Upper lobe of right lung (tissue), 1 donor: ENCODE measurements around the gene TMEM106A. TPM values are rescaled to one million over a fixed set of nuclear protein-coding genes. Genes with fewer than 3 reads are reported as not detected.

ENCODE experiments used
- ATAC-seq: fragments of 200-7000 bp; cut with Tn5 transposase; one replicate; pipeline ENCODE4 v1.9.1; 2020; ENCODE audit warnings: mild to moderate bottlenecking, moderate library complexity
- DNase-seq: peaks from one replicate; pipeline ENCODE4 v3.0.0-alpha.2; 2020
- H3K27ac ChIP-seq: fragments of 200-600 bp; one replicate; pipeline ENCODE4 v1.8.0; 2022
- H3K27me3 ChIP-seq: fragments of 200-600 bp; one replicate; pipeline ENCODE4 v1.8.0; 2022; ENCODE audit warnings: mild to moderate bottlenecking
- H3K36me3 ChIP-seq: fragments of 200-600 bp; one replicate; pipeline ENCODE4 v1.8.0; 2022
- H3K4me1 ChIP-seq: fragments of 200-600 bp; one replicate; pipeline ENCODE4 v1.8.0; 2022
- H3K4me3 ChIP-seq: fragments of 200-600 bp; one replicate; pipeline ENCODE4 v1.8.0; 2022; ENCODE audit warnings: mild to moderate bottlenecking
- H3K9me3 ChIP-seq: fragments of 200-600 bp; one replicate; pipeline ENCODE4 v1.8.0; 2022
- intact Hi-C: fragments of 100-400 bp; cut with DNase I; formaldehyde crosslinking; loops from one replicate; pipeline ENCODE4 v1.11.0; 2022
- total RNA-seq: library from RNA; stranded (reverse); fragmentation: NEBNext Ultra II Directional; extraction: Animal tissue kit (Norgen Biotek cat#: 25700); gene quantifications from one replicate; pipeline ENCODE4 v1.2.1, GENCODE V29; 2021
- TF ChIP-seq, protein P1 (sequence below): fragments of 200-600 bp; IDR thresholded peaks from one replicate; pipeline ENCODE4 v1.8.0; 2022; ENCODE audit warnings: antibody characterized with exemption
- donor health status: DM: no; HTN: yes; CAD: no; lungs with severe emphysema.

Gene TMEM106A
- total RNA-seq, 1 donor from 2014 or later, result 14.2 TPM

GRCh38 chr17:43217614-43218087, 6.0 kb downstream of the TMEM106A start:
- no peak overlapping the region for H3K4me3 ChIP-seq
- ATAC-seq (no peak), DNase-seq (peak; percentile 25)
- H3K27ac ChIP-seq, result no peak overlapping the region
- peaks cover 22% of the 10 kb centered on the region for H3K36me3 ChIP-seq
- H3K27me3 ChIP-seq, result no peaks in the 10 kb centered on the region
- TF ChIP-seq, protein P1, sequence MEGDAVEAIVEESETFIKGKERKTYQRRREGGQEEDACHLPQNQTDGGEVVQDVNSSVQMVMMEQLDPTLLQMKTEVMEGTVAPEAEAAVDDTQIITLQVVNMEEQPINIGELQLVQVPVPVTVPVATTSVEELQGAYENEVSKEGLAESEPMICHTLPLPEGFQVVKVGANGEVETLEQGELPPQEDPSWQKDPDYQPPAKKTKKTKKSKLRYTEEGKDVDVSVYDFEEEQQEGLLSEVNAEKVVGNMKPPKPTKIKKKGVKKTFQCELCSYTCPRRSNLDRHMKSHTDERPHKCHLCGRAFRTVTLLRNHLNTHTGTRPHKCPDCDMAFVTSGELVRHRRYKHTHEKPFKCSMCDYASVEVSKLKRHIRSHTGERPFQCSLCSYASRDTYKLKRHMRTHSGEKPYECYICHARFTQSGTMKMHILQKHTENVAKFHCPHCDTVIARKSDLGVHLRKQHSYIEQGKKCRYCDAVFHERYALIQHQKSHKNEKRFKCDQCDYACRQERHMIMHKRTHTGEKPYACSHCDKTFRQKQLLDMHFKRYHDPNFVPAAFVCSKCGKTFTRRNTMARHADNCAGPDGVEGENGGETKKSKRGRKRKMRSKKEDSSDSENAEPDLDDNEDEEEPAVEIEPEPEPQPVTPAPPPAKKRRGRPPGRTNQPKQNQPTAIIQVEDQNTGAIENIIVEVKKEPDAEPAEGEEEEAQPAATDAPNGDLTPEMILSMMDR, result no peak
- H3K4me1 ChIP-seq, result no peaks in the 10 kb centered on the region
- H3K9me3 ChIP-seq, result no peaks in the 10 kb centered on the region
- intact Hi-C loops, result no loop called here

DNA sequence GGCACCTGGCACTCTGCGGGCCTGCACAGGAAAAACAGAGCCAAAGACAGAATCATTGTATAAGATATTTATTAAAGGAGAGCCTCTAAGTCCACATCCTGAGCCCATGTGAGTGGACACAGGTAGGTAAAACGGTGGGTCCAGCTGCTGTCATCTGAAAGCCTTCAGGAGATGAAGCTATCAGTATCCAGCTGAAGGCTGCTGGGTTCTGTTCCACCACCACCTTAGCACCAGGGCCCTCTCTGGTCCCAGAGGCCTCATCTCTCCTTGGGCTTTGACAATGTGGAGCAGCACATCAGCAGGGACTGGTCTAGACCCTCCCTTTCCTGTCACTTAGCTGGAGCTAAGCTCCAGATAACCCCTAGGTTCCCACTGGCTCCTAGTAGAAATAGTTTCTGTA, 7.3 kb downstream of the TMEM106A start:
- ATAC-seq (no peak), DNase-seq (peak; percentile 8)
- TF ChIP-seq, protein P1, result no peak
- Histone ChIP-seq H3K36me3 (peaks cover 22% of the 10 kb centered on the region), H3K27ac (no peak overlapping the region), H3K9me3 (no peaks in the 10 kb centered on the region), H3K4me3 (no peak overlapping the region), H3K27me3 (no peaks in the 10 kb centered on the region), H3K4me1 (no peaks in the 10 kb centered on the region)
- intact Hi-C loops, result no loop called here

GRCh38 chr17:43219746-43220380, 8.2 kb downstream of the TMEM106A start:
- DNase-seq (peak; percentile 39), ATAC-seq (peak; percentile 35)
- Histone ChIP-seq H3K4me3 (no peak overlapping the region), H3K27ac (no peak overlapping the region), H3K27me3 (no peaks in the 10 kb centered on the region), H3K36me3 (peaks cover 28% of the 10 kb centered on the region), H3K9me3 (no peaks in the 10 kb centered on the region), H3K4me1 (no peaks in the 10 kb centered on the region)
- intact Hi-C loops, result no loop called here
- TF ChIP-seq, protein P1, result no peak

GRCh38 chr17:43220511-43221125, 8.9 kb downstream of the TMEM106A start:
- TF ChIP-seq, protein P1, result no peak
- H3K27ac ChIP-seq, result no peak overlapping the region
- no peak for ATAC-seq

DNA sequence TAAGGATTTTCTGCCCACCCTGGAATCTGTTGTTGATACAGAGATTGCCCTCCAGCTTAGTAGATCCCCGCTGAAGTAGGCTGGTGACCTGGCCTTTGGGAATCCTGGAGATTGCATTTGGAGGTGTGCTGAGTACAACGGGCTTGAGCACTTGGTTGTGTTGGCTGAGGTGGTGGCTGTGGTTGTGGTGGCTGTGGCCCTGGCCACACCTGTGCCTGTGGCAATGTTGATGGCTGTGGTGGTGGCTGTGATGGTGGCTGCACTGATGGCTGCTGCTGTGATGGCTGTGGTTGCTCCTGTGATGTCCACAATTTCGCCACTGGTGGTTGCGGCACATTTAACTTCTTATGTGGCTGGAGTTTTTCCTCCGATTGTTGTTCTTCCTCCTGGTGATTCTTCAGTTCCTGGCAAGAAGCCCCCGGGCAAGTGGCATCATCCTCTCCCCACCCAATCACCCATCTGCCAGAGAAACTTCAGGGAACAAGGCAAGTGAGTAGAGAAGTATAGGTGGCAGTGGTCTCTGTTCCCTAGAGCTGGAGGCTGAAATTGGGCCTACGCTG, 12.6 kb downstream of the TMEM106A start:
- intact Hi-C loops, result no loop called here
- Histone ChIP-seq H3K4me1 (no peaks in the 10 kb centered on the region), H3K27me3 (no peaks in the 10 kb centered on the region), H3K9me3 (no peaks in the 10 kb centered on the region), H3K27ac (no peak overlapping the region), H3K36me3 (peaks cover 7% of the 10 kb centered on the region), H3K4me3 (no peak overlapping the region)
- DNase-seq (peak; percentile 48), ATAC-seq (no peak)
- TF ChIP-seq, protein P1, result no peak

More at GRCh38 chr17:43220511-43221125, 8.9 kb downstream of the TMEM106A start:
- H3K4me1 ChIP-seq, result no peaks in the 10 kb centered on the region
- peaks cover 26% of the 10 kb centered on the region for H3K36me3 ChIP-seq
- H3K27me3 ChIP-seq, result no peaks in the 10 kb centered on the region
- peak; percentile 22 for DNase-seq
- H3K4me3 ChIP-seq, result no peak overlapping the region
- intact Hi-C loops, result no loop called here
- H3K9me3 ChIP-seq, result no peaks in the 10 kb centered on the region
